Stimulated activated CD8-positive, alpha-beta memory T cell treated with anti-CD3 and anti-CD28 coated beads, Interleukin-2, amount 100 ng/mL, for 48 hours (primary cell): Measurements from ENCODE around the gene ECE2.
"Not testable (repeated sequence)": the region's sequence is repeated elsewhere in the genome, so short reads cannot be mapped to it uniquely, and the experiment has no call there.

Source experiments
- DNase-seq, 2 donors: peaks; one replicate each; pipeline ENCODE4 v3.0.0-alpha.2; 2020; ENCODE audit warnings: low read depth in 2 of 2

The ECE2 gene

DNA sequence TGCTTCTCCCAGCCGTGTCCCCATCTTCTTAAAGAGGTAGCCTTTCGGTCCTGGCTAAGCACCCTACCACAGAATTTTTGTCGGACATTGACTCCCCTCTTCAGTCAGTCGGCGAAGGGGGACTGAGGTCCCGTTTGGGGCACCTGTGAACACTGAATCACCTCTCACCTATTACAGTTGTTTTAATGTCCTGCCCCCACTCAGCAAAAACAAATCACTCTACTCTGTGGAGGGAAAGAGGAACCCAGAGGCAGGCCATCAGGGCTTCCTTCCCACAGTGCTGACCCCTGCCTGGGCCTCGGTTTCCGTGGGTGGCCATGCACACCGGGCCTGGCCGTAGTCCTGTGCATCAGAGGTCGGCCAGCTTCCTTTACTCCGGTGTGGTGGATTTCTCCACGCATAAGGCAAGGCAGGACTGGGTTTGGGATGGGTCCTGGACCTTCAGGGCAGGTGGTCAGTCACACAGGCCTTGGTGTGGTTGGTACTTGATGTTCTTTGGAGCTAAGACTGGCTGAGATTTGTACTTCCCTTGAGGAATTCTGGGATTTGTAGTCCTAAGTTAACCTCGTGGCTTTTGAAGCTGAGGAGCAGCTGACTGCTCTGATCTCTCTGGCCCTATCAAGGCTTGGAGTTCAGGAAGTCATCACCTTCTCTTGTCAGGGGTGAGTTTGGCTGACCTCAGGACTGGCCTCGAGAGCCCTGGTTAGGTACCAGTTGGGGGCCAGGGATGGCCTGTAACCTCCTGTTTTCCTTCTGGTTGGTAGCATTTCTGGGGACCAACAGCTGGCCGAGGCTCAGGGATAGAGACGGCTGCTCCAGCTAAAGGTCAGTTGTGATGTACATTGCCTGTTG lies 61.0 kb downstream of the ECE2 start:
- no peak for DNase-seq

DNA sequence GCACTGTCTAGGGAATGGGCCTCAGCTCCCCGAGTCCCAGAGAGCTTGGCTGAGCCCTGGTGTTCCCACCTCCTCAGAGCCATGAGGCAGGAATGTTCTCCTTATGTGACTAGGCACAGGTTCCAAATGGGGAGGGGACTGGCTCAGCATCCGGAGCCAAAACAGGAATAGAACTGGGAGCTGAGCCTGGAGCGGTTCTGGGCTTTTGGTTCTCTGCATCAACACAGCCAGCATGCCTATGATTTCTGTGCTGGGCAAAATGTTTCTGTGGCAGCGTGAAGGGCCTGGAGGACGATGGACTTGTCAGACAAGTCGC lies 61.5 kb downstream of the ECE2 start, which contains the start of gene FAM131A:
TSS of gene FAM131A (plus strand) at position 202 of the 316 bp plus-strand sequence. CDS start at position 233, 31 bp downstream.
- DNase-seq: no peak

DNA sequence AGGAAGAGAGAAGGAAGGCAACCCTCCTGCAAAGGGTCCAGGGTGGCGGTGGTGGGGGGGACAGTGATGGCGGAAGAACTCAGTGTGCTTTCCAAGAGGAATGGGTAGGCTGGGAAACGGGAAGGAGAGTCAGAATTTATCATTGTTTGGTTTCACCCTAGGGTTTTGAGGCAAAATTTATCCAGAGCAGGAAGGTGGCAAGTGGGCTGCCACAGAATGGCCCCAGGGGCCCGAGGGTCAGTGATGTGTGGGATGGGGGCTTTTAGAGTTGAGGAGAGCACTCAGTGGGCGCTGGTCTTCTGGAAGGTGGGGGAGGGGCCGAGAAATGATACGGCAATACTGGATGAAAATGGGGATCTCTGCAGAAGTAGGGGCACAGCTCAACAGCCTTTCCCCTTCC lies 62.2 kb downstream of the ECE2 start:
- DNase-seq: no peak

DNA sequence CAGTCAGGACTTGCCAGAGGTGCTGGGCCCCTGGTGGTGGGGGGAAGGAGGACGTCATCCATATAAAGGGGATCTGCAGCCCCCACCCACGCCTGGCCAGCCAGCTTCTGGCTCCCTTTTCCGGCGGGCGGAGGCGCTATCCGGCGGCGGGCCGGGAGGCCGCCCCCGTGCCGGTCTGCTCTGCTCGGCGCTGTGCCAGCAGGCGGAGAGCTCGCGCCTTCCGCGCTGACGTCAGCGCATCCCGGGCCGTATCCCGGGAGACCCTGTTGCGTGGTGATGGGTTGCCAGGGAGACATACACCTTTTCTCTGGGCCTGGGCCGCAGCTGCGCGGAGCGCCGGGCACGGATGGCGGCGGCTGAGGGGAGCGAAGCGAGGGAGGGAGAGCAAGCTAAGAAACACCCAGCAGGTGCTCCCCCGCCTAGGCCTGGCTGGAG lies 62.7 kb downstream of the ECE2 start:
- DNase-seq: no peak

DNA sequence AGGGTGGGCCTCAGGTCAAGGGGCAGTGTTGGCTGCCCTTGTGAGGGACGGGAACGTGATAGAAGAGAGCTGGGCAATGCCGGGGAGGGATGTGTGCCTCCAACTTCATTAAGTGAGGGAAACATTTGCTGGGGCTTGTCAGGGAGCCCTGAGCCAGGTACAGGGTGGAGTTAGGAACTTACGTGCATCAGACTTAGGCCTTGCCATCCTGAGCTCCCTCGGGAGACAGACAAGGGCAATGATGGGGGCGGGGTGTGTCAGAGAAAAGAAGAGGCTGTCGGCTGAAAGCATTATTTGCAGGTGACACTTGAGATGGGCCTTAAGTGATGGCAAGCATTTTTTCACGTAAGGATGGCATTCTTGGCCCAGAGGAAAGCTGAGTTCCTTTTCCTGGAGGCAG lies 63.2 kb downstream of the ECE2 start:
- DNase-seq: no peak

DNA sequence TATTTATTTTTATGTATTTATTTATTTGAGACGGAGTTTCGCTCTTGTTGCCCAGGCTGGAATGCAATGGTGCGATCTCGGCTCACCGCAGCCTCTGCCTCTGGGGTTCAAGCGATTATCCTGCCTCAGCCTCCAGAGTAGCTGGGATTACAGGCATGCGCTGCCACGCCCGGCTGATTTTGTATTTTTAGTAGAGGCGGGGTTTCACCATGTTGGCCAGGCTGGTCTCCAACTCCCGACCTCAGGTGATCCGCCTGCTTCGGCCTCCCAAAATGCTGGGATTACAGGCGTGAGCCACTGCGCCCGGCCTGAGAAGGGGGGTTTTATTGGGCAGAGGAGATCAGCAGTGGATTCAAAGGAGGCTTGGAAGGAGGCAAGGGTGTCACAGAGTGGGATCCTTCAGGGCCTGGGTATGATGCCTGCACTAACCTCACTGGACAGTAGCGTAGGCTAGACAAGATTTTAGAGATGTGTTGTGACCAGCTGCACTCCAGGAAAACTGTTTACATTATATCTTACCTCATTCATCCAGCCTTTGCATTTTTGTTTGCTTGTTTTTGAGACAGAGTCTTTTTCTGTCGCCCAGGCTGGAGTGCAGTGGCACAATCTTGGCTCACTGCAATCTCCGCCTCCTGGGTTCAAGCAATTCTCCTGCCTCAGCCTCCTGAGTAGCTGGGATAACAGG lies 63.8 kb downstream of the ECE2 start:
- DNase-seq: not testable (repeated sequence)

DNA sequence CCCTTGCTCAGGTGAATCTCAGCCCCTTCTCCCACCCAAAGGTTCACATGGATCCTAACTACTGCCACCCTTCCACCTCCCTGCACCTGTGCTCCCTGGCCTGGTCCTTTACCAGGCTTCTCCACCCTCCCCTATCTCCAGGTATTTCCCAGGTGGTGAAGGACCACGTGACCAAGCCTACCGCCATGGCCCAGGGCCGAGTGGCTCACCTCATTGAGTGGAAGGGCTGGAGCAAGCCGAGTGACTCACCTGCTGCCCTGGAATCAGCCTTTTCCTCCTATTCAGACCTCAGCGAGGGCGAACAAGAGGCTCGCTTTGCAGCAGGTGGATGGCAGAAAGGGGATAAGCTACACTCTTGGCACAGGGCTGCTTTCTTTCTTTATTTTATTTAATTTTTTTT lies 66.1 kb downstream of the ECE2 start:
- DNase-seq: no peak
